Activated naive CD4-positive, alpha-beta T cell treated with anti-CD3 and anti-CD28 coated beads for 36 hours (primary cell): ENCODE data around the gene HOXC11. TPM values are rescaled to one million over a fixed set of nuclear protein-coding genes. Genes with fewer than 3 reads are reported as not detected.

ENCODE experiments used
- CTCF ChIA-PET: fragments of 350-600 bp; sonication (Branson Sonifier 250); formaldehyde crosslinking; loops from one replicate; lab custom pipeline; 2021; ENCODE audit warnings: antibody characterized with exemption; lab: Charles Lee
- DNase-seq: peaks from one replicate; pipeline ENCODE4 v3.0.0-alpha.2; 2020
- H3K27ac Mint-ChIP-seq: one replicate; pipeline ENCODE4 v1.8.0; 2021; ENCODE audit warnings: mild to moderate bottlenecking, mixed read lengths
- H3K27me3 Mint-ChIP-seq: one replicate; pipeline ENCODE4 v1.8.0; 2021; ENCODE audit warnings: low read depth, mixed read lengths
- H3K36me3 Mint-ChIP-seq: one replicate; pipeline ENCODE4 v1.8.0; 2021; ENCODE audit warnings: low read depth, mixed read lengths
- H3K4me1 Mint-ChIP-seq: one replicate; pipeline ENCODE4 v1.8.0; 2021; ENCODE audit warnings: low read depth, mixed read lengths
- H3K4me3 Mint-ChIP-seq: one replicate; pipeline ENCODE4 v1.8.0; 2021; ENCODE audit warnings: mild to moderate bottlenecking, moderate library complexity, mixed read lengths
- H3K9me3 Mint-ChIP-seq: one replicate; pipeline ENCODE4 v1.8.0; 2021; ENCODE audit warnings: mixed read lengths
- intact Hi-C: fragments of 100-400 bp; cut with micrococcal nuclease; formaldehyde crosslinking; loops from one replicate; pipeline ENCODE4 v1.15.1; 2023
- total RNA-seq, 2 experiments: library from RNA; stranded (reverse); gene quantifications; one replicate each; pipeline ENCODE4 v1.2.3, GENCODE V29; 2021

The HOXC11 gene
- total RNA-seq, 2 experiments from 2014 or later, result not detected

GRCh38 chr12:54001283-54002187 is 28.6 kb downstream of the HOXC11 start:
- Mint-ChIP-seq H3K4me1 (peaks cover 26% of the 10 kb centered on the region), H3K27me3 (peaks cover 88% of the 10 kb centered on the region), H3K36me3 (no peaks in the 10 kb centered on the region), H3K4me3 (no peak overlapping the region), H3K9me3 (no peaks in the 10 kb centered on the region), H3K27ac (no peak overlapping the region)
- CTCF ChIA-PET, result interaction anchor here (0.6 to 1.9 kb wide), 4 partner anchors 191 to 209 kb away, joined by 3 to 6 read pairs (median 4); no protein-coding TSS in a partner anchor
- intact Hi-C loops, result no loop called here
- no peak for DNase-seq

GRCh38 chr12:54002278-54002914 is 29.5 kb downstream of the HOXC11 start:
- intact Hi-C loops, result no loop called here
- Mint-ChIP-seq H3K36me3 (no peaks in the 10 kb centered on the region), H3K27ac (no peak overlapping the region), H3K9me3 (no peaks in the 10 kb centered on the region), H3K4me1 (peaks cover 26% of the 10 kb centered on the region), H3K4me3 (no peak overlapping the region), H3K27me3 (peaks cover 93% of the 10 kb centered on the region)
- DNase-seq, result no peak
- CTCF ChIA-PET, result interaction anchor here (1.7 to 6.8 kb wide), 2 partner anchors 16 to 205 kb away, joined by 5 to 38 read pairs; partner anchors contain the start of gene HOXC10

- intact Hi-C loops, result no loop called here
- no peak overlapping the region for H3K27ac Mint-ChIP-seq
- CTCF ChIA-PET, result interaction anchor here (1.7 to 6.8 kb wide), 3 partner anchors 16 to 204 kb away, joined by 5 to 48 read pairs (median 38); partner anchors contain the start of gene HOXC10
- no peak overlapping the region for H3K4me3 Mint-ChIP-seq
- H3K36me3 Mint-ChIP-seq, result no peaks in the 10 kb centered on the region
- H3K27me3 Mint-ChIP-seq, result peaks cover 93% of the 10 kb centered on the region
- DNase-seq, result no peak
- peaks cover 23% of the 10 kb centered on the region for H3K4me1 Mint-ChIP-seq
- no peaks in the 10 kb centered on the region for H3K9me3 Mint-ChIP-seq
Measured at GRCh38 chr12:54002915-54003389, 30.0 kb downstream of the HOXC11 start.

GRCh38 chr12:54003625-54004024 is 30.7 kb downstream of the HOXC11 start:
- H3K27ac Mint-ChIP-seq, result no peak overlapping the region
- no peak overlapping the region for H3K4me3 Mint-ChIP-seq
- intact Hi-C loops, result no loop called here

GRCh38 chr12:54004063-54004840 is 31.3 kb downstream of the HOXC11 start:
- CTCF ChIA-PET, result interaction anchor here (0.9 to 6.8 kb wide), 10 partner anchors 12 to 203 kb away, joined by 3 to 72 read pairs (median 6); partner anchors contain the start of genes HOXC10, HOXC5 and SMUG1
- Mint-ChIP-seq H3K4me1 (peaks cover 20% of the 10 kb centered on the region), H3K27ac (no peak overlapping the region), H3K27me3 (peaks cover 89% of the 10 kb centered on the region), H3K4me3 (no peak overlapping the region), H3K36me3 (no peaks in the 10 kb centered on the region), H3K9me3 (no peaks in the 10 kb centered on the region)
- DNase-seq, result no peak
- intact Hi-C loops, result no loop called here

More at GRCh38 chr12:54003625-54004024, 30.7 kb downstream of the HOXC11 start:
- DNase-seq, result no peak
- Mint-ChIP-seq H3K9me3 (no peaks in the 10 kb centered on the region), H3K4me1 (peaks cover 20% of the 10 kb centered on the region), H3K27me3 (peaks cover 92% of the 10 kb centered on the region), H3K36me3 (no peaks in the 10 kb centered on the region)
- CTCF ChIA-PET, result interaction anchor here (1.1 to 6.8 kb wide), 7 partner anchors 13 to 203 kb away, joined by 3 to 72 read pairs (median 31); partner anchors contain the start of genes HOXC10 and SMUG1

GRCh38 chr12:54004841-54005530 is 32.1 kb downstream of the HOXC11 start:
- no peaks in the 10 kb centered on the region for H3K36me3 Mint-ChIP-seq
- no peaks in the 10 kb centered on the region for H3K9me3 Mint-ChIP-seq
- H3K4me1 Mint-ChIP-seq, result peaks cover 24% of the 10 kb centered on the region
- no peak overlapping the region for H3K4me3 Mint-ChIP-seq
- H3K27me3 Mint-ChIP-seq, result peaks cover 92% of the 10 kb centered on the region
- CTCF ChIA-PET, result interaction anchor here (0.9 to 6.8 kb wide), 14 partner anchors 12 to 202 kb away, joined by 3 to 72 read pairs (median 5); partner anchors contain the start of genes HOXC10, HOXC5 and SMUG1
- DNase-seq, result no peak
- intact Hi-C loops, result no loop called here
- no peak overlapping the region for H3K27ac Mint-ChIP-seq

GRCh38 chr12:54005531-54005852 is 32.6 kb downstream of the HOXC11 start:
- no peak for DNase-seq
- H3K36me3 Mint-ChIP-seq, result no peaks in the 10 kb centered on the region
- intact Hi-C loops, result no loop called here
- H3K9me3 Mint-ChIP-seq, result no peaks in the 10 kb centered on the region
- CTCF ChIA-PET, result interaction anchor here (0.6 to 6.8 kb wide), 15 partner anchors 11 to 262 kb away, joined by 3 to 72 read pairs (median 5); partner anchors contain the start of genes HOXC10, HOXC5 and SMUG1
- H3K4me3 Mint-ChIP-seq, result no peak overlapping the region
- H3K27me3 Mint-ChIP-seq, result peaks cover 92% of the 10 kb centered on the region
- H3K27ac Mint-ChIP-seq, result no peak overlapping the region
- peaks cover 24% of the 10 kb centered on the region for H3K4me1 Mint-ChIP-seq

- Mint-ChIP-seq H3K27ac (no peak overlapping the region), H3K4me1 (peaks cover 25% of the 10 kb centered on the region), H3K27me3 (peaks cover 90% of the 10 kb centered on the region), H3K36me3 (no peaks in the 10 kb centered on the region), H3K4me3 (peak overlapping the region; percentile 58), H3K9me3 (no peaks in the 10 kb centered on the region)
- intact Hi-C loops, result loop anchor here (1.0 kb wide), 5 partner anchors 21 to 202 kb away; partner anchors contain the start of gene HOXC10
- CTCF ChIA-PET, result interaction anchor here (0.6 to 6.8 kb wide), 21 partner anchors 9 to 261 kb away, joined by 3 to 72 read pairs (median 4); partner anchors contain the start of genes HOXC10, HOXC5 and SMUG1
- DNase-seq, result peak; percentile 91
Measured at GRCh38 chr12:54005853-54006558, 33.1 kb downstream of the HOXC11 start.

GRCh38 chr12:54006559-54007220 is 33.8 kb downstream of the HOXC11 start:
- Mint-ChIP-seq H3K4me1 (peaks cover 30% of the 10 kb centered on the region), H3K27ac (no peak overlapping the region), H3K4me3 (peak overlapping the region; percentile 58)

More at GRCh38 chr12:54006559-54007220, 33.8 kb downstream of the HOXC11 start:
- intact Hi-C loops, result loop anchor here (1.0 kb wide), 5 partner anchors 21 to 202 kb away; partner anchors contain the start of gene HOXC10
- Mint-ChIP-seq H3K27me3 (peaks cover 90% of the 10 kb centered on the region), H3K9me3 (no peaks in the 10 kb centered on the region), H3K36me3 (no peaks in the 10 kb centered on the region)
- CTCF ChIA-PET, result interaction anchor here (0.6 to 6.8 kb wide), 15 partner anchors 10 to 208 kb away, joined by 3 to 72 read pairs (median 5); partner anchors contain the start of genes HOXC10, HOXC5 and SMUG1
- DNase-seq, result no peak
